ENCODE results near the gene IMMP2L. TPM values are rescaled to one million over a fixed set of nuclear protein-coding genes. Genes with fewer than 3 reads are reported as not detected.

Gene IMMP2L
- total RNA-seq, 4 donors from 2014 or later: 13.5 to 23.7 (median 18.3) TPM

DNA sequence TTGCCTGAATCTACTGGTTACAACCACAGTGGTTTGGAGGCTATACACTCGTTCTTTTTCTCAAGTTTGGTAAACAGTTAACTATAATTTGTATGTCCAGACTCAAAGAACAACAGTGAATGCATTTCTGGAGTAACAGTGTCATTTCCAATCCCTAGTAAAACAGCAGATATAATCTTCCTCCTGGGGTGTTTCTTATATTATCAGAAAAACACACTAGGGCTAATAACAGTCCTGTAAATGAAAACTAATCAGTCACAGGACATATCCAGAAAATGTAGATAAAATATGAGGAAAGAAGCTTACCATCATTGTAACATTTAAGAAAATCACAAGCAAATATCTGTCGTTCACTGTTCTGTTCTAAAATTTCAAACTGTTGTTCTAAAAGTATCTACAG lies 388.8 kb downstream of the IMMP2L start:
- no peak for TF ChIP-seq EP300 (IDR thresholded peaks at IDR 0.05)
- TF ChIP-seq POLR2A (IDR thresholded peaks at IDR 0.05): no peak
- TF ChIP-seq CTCF (IDR thresholded peaks at IDR 0.05): no peak
- 85 to 92% methylated on average over 2 of the region's 2 CpGs for WGBS, 2 donors
- H3K36me3 ChIP-seq: no peaks in the 10 kb centered on the region
- H3K4me1 ChIP-seq: peaks cover 0 to 1% (median 0%) of the 10 kb centered on the region in 4 donors
- H3K9me3 ChIP-seq: peaks cover 0 to 3% (median 0%) of the 10 kb centered on the region in 4 donors
- H3K27me3 ChIP-seq: no peaks in the 10 kb centered on the region
- H3K27ac ChIP-seq: no peak overlapping the region
- DNase-seq (ENCODE audit: low spot score in 2 of 2): no peak
- no peak overlapping the region for H3K4me3 ChIP-seq

- Histone ChIP-seq H3K27me3 (no peaks in the 10 kb centered on the region), H3K27ac (no peak overlapping the region), H3K36me3 (no peaks in the 10 kb centered on the region), H3K9me3 (peaks cover 0 to 1% (median 0%) of the 10 kb centered on the region in 4 donors), H3K4me3 (no peak overlapping the region), H3K4me1 (peaks cover 0 to 9% (median 0%) of the 10 kb centered on the region in 4 donors)
- 87 to 89% methylated on average over 2 of the region's 2 CpGs for WGBS, 2 donors
- TF ChIP-seq POLR2A (IDR thresholded peaks at IDR 0.05) (no peak), CTCF (IDR thresholded peaks at IDR 0.05) (no peak), EP300 (IDR thresholded peaks at IDR 0.05) (no peak)
- no peak for DNase-seq (ENCODE audit: low spot score in 2 of 2)
Observed at GRCh38 chr7:111172564-111173257, 389.6 kb downstream of the IMMP2L start.

DNA sequence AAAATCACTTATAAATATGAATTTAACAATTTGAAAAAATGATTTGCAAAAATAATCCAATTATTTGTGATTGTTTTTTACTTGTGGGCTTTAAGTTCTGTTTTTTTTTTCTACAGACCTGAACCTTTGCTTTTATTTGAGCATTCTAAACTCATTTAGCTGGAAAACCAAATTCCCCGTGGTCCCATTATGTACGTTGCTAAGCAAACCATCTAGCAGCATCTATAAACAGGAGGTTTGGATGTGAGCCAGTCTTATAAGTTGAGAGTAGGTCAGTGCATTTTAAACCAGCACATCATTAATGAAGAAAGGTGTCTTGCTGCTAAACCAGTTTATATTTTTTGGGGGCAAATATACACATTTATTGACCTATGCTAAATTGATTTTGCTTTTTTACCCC lies 394.1 kb downstream of the IMMP2L start:
- DNase-seq (ENCODE audit: low spot score in 2 of 2): no peak
- no peak overlapping the region for H3K27ac ChIP-seq
- H3K9me3 ChIP-seq: no peaks in the 10 kb centered on the region
- H3K4me3 ChIP-seq: no peak overlapping the region
- no peaks in the 10 kb centered on the region for H3K36me3 ChIP-seq
- H3K4me1 ChIP-seq: peaks cover 0 to 9% (median 0%) of the 10 kb centered on the region in 4 donors
- 36 to 40% methylated on average over 2 of the region's 2 CpGs for WGBS, 2 donors
- no peaks in the 10 kb centered on the region for H3K27me3 ChIP-seq
- TF ChIP-seq EP300 (IDR thresholded peaks at IDR 0.05) (no peak), POLR2A (IDR thresholded peaks at IDR 0.05) (no peak), CTCF (IDR thresholded peaks at IDR 0.05) (no peak)

GRCh38 chr7:111164442-111164841 lies 397.9 kb downstream of the IMMP2L start:
- H3K4me3 ChIP-seq: no peak overlapping the region
- H3K27ac ChIP-seq: no peak overlapping the region
- no peaks in the 10 kb centered on the region for H3K27me3 ChIP-seq
- peaks cover 0 to 9% (median 0%) of the 10 kb centered on the region in 4 donors for H3K4me1 ChIP-seq
- TF ChIP-seq CTCF (IDR thresholded peaks at IDR 0.05): no peak
- no peak for TF ChIP-seq POLR2A (IDR thresholded peaks at IDR 0.05)
- TF ChIP-seq EP300 (IDR thresholded peaks at IDR 0.05): no peak
- DNase-seq (ENCODE audit: low spot score in 2 of 2): no peak
- H3K36me3 ChIP-seq: no peaks in the 10 kb centered on the region
- no peaks in the 10 kb centered on the region for H3K9me3 ChIP-seq
- 95 to 100% methylated on average over 1 of the region's 1 CpG for WGBS, 2 donors

DNA sequence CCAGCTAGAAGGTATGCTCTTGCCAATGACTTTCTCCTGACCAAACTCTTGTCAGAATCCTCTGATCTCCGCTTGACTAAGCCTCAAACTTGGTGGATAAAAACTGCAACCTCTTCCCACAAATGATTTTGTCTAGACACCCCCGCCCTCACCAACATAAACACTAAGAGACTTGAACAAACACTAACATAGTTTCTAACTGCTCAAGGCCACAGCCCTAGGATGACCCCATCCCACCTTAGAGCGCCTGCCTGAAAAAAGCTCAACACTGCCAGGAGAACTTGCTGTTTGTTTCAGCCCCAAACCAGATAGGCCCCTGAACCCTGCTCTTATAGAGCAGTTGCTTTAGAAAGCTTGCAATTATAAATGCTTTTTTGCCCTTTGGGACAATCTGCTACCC lies 399.6 kb downstream of the IMMP2L start:
- 81 to 87% methylated on average over 3 of the region's 3 CpGs for WGBS, 2 donors
- H3K27me3 ChIP-seq: no peaks in the 10 kb centered on the region

More for the DNA sequence above, 399.6 kb downstream of the IMMP2L start:
- Histone ChIP-seq H3K27ac (no peak overlapping the region), H3K4me3 (no peak overlapping the region), H3K36me3 (no peaks in the 10 kb centered on the region), H3K4me1 (no peaks in the 10 kb centered on the region), H3K9me3 (no peaks in the 10 kb centered on the region)
- TF ChIP-seq EP300 (IDR thresholded peaks at IDR 0.05): no peak
- TF ChIP-seq POLR2A (IDR thresholded peaks at IDR 0.05): no peak
- TF ChIP-seq CTCF (IDR thresholded peaks at IDR 0.05): no peak
- DNase-seq (ENCODE audit: low spot score in 2 of 2): no peak
